GM18867 (cell line): Measurements from ENCODE around the gene CAVIN3.
A peak's percentile ranks its signal among the peaks of the same experiment; 100 is the strongest.
"Not testable (repeated sequence)": the region's sequence is repeated elsewhere in the genome, so short reads cannot be mapped to it uniquely, and the experiment has no call there.

Experiments used
- ATAC-seq: cut with Tn5 transposase; IDR thresholded peaks from one replicate; pipeline ENCODE4 v1.9.1; 2021; ENCODE audit warnings: mild to moderate bottlenecking, moderate library complexity; ENCODE audit not compliant: unreplicated experiment

CAVIN3 gene

DNA sequence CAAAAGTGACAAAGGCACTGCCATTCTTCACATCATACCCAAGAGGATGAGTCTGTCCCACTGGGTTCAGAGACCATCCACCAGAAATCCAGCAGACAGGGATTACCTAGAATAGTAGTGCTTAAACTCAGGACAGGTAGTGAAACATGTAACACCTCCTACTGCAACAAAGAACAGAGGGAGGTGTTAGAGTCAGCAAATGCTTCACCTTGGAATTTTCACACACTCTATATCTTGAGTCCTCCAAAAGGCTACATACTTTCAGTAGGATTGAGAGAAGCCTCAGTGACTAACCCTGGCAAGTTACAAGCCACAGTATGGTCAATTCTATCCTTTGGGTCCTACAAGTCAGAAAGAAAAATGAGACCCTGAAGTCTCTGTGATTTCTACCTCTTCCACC lies 6.0 kb upstream of the CAVIN3 start:
- no peak for ATAC-seq

- ATAC-seq: no peak
Observed at GRCh38 chr11:6323291-6323905, 3.1 kb upstream of the CAVIN3 start.

- no peak for ATAC-seq
Observed at GRCh38 chr11:6321961-6322362, 1.7 kb upstream of the CAVIN3 start.

DNA sequence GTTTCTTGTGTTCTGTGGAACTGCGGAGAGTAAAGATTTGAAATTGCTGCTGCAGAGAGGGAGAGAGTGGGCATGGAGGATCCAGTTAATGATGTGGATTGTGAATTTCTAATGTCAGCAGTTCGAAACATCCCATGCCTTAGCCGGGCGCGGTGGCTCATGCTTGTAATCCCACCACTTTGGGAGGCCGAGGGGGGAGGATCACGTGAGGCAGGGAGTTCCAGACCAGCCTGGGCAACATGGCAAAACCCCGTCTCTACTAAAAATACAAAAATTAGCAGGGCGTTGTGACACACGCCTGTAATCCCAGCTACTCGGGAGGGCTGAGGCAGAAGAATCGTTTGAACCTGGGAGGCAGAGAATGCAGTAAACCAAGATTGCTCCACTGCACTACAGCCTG lies 1.1 kb upstream of the CAVIN3 start:
- no peak for ATAC-seq

- ATAC-seq: no peak
Observed at GRCh38 chr11:6319704-6320410, 444 bp downstream of the CAVIN3 start.

DNA sequence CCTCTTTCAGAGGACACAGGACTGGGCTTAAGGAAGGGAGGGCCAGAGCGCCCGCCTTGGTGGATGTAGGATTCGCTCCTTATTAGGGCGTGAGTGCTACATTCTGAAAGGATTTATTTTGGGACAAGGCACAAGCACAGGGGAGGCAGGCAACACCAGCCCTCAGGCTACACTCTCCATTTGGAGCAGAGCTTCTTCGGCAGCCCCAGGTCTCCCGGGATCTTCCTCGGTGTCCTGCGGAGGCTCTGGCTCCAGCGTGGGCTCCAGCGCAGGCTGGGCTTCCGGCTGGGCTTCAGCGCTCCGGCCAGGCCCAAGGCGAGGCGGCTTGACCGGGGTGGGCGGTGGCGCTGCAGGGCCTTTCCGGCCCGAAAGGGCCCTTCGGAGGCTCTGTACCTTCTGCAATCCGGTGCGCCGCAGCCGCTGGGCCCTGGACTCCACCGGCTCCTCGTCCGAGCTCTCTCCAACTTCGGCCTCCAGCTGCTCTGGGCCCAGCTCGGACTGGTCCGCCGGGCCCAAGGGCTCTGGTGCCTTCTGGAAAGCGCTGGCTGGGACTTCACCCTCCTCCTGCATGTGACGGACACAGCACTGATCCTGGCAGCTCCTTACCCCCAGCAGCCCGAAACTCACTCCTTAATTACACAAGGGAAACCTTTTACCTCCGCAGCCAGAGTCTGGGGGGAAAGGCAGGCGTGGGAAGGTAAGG lies 1.1 kb downstream of the CAVIN3 start:
- no peak for ATAC-seq

GRCh38 chr11:6318204-6318603 lies 2.1 kb downstream of the CAVIN3 start:
- ATAC-seq: no peak

DNA sequence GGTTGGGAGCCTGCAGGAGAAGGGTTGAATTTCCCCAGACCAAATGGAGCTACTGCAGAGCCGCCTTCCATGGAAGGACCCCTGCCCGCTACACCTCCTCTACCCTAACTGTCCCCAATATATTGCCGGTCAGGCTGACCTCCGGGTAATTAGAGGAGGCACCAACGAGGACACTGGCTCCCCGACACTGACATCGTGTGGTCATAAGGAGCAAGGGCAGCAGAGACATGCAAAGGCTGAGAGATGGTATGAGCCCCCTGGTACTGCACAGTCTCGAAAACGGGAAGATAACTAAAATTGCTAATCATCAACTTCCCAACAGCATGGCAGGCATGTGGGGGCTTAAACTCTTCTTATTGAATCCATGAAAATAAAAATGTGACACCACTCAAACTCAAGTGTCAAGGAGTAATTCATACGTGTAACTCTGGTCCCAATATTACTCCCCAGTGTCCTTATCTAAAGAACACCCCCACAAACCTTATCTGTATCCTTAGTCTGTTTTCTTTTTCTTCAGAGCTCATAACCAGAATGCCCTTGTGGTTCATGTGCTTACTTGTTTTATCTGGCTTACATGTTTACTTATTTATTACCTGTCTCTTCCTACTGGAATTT lies 4.4 kb downstream of the CAVIN3 start:
- peak; percentile 94 for ATAC-seq

- no peak for ATAC-seq
Observed at GRCh38 chr11:6312106-6312505, 8.2 kb downstream of the CAVIN3 start.

DNA sequence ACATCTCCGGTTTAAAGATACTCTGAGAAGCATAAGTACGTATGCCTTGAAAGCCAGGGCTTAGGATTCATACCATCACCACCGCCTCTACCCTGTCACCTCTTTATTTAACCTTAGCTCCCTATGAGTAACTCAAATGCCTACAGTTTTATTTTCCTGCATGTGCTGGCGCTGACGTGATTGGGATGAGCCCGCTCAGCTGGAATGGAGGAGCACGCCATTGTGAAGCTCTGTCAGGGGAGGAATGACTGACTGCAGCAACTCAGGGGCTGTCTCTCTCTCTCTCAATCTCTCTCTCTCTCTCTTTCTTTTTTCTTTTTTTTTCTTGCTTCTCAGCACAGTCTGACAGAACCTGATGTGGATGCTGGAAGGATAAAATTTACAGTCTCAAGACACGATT lies 12.4 kb downstream of the CAVIN3 start:
- ATAC-seq: no peak

- no peak for ATAC-seq
Observed at GRCh38 chr11:6305297-6305696, 15.0 kb downstream of the CAVIN3 start.

GRCh38 chr11:6303661-6304060 lies 16.6 kb downstream of the CAVIN3 start:
- ATAC-seq: no peak

GRCh38 chr11:6301096-6301495 lies 19.2 kb downstream of the CAVIN3 start:
- no peak for ATAC-seq

- ATAC-seq: no peak
Observed at GRCh38 chr11:6300325-6300724, 20.0 kb downstream of the CAVIN3 start.

DNA sequence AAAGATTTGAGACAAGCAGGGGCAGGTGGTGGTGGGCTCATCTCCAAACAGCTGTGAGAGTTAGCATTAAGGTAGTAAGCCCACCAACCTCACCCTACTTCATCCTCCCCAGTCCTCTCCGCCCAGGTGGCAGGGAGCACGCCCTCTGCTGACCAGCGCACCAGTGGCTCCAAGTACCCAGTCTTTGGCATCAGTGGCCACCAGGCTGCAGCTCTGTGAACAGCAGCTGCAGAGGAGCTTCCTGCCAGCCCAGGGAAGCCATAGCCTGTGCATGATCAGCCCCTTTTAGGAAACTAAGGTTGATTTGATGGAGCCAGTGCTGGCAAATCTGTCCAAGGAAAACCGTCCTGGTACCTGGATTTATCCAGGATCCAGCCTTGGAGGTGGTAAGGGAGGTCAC lies 21.7 kb downstream of the CAVIN3 start:
- peak; percentile 78 for ATAC-seq

DNA sequence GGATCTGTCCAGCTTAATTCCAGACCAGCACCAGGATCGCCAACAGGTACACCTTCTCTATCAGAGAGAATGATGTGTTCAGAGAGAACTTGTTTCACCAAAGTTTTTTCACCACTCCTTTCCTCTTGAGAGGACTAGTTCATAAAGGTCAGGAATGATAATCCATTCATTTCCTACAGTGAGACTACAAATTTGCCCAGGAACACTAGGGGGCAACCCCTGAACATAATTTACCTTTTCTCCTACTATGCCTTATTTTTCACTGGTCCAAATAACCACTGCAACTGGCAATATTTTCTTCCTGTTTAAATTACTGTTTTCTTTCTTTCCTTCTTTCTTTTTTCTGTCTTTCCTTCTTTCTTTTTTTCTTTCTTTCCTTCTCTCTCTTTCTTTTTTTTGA lies 22.5 kb downstream of the CAVIN3 start:
- ATAC-seq: no peak

DNA sequence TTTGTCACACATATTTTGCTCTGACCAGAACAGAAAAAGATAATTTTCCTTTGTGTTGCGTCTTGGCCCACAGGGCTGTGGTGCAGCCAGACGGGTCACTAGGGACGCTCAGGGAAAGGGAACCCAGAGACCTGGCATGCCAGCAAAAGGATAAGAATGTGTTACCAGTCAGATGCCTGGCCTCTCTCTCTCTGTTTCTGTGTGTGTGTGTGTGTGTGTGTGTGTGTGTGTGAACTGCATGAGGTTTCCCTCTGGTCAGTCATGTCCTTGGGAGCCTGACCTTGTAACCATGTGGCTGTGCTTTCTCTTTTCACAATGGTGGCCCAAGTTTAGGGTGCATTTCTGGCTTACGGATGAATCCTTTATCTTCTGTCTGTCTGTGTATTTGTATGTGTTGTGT lies 35.3 kb downstream of the CAVIN3 start:
- ATAC-seq: no peak

- ATAC-seq: no peak
Observed at GRCh38 chr11:6284250-6284649, 36.1 kb downstream of the CAVIN3 start.

DNA sequence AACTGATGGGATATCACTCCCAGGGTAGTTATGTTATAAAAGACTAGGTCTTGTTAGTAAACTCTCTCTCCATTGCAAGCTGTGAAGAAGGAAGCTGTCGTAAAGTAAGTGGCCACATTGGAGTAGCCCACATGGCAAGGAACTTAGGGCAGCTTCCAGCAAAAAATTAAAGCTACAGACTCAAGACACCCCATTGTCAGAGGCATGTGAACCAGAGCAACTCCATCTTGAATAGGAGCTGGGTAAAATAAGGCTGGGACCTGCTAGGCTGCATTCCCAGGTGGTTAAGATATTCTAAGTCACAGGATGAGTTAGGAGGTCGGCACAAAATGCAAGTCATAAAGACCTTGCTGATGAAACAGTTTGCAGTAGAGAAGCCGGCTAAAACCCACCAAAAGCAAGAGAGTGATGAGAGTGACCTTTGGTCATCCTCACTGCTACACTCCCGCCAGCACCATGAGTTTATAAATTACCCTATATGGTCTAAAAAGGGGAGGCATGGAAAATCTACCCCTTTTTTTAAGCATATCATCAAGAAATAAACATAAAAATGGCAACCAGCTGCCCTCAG lies 36.8 kb downstream of the CAVIN3 start:
- no peak for ATAC-seq

- ATAC-seq: not testable (repeated sequence)
Observed at GRCh38 chr11:6280809-6281208, 39.5 kb downstream of the CAVIN3 start.

- ATAC-seq: no peak
Observed at GRCh38 chr11:6273188-6273587, 47.1 kb downstream of the CAVIN3 start.
